K562 (cell line): ENCODE measurements around the gene CDC42SE2. TPM values are rescaled to one million over a fixed set of nuclear protein-coding genes. Genes with fewer than 3 reads are reported as not detected.

Source experiments
- ADNP ChIP-seq: fragments of 200-800 bp; sonication (Bioruptor generic); IDR thresholded peaks from 2 replicates; pipeline ENCODE4 v1.6.1; 2016; ENCODE audit warnings: missing genetic modification characterization, missing compliant biosample characterization
- CREB1 ChIP-seq, 2 experiments: sonication (generic) in 1 of 2; formaldehyde crosslinking in 1 of 2; IDR thresholded peaks; 2 replicates each; pipeline versions ENCODE4 v1.6.1 to v1.8.0; 2012 to 2022; ENCODE audit warnings: inconsistent platforms in 1 of 2, mild to moderate bottlenecking in 1 of 2, missing genetic modification reagents in 1 of 2, moderate library complexity in 1 of 2
- CSDE1 ChIP-seq, 2 experiments: fragments of 450-650 bp; IDR thresholded peaks; 2 replicates each; pipeline ENCODE4 v1.6.1; 2016; ENCODE audit warnings: mild to moderate bottlenecking in 1 of 2
- FIP1L1 ChIP-seq: fragments of 200-400 bp; formaldehyde crosslinking; IDR thresholded peaks from 2 replicates; pipeline ENCODE4 v1.6.1; 2018; ENCODE audit warnings: mild to moderate bottlenecking, low read depth, low read length; ENCODE audit not compliant: poor library complexity, severe bottlenecking
- HDAC8 ChIP-seq: fragments of 450-650 bp; IDR thresholded peaks from 2 replicates; pipeline ENCODE4 v1.6.1; 2016; ENCODE audit warnings: mild to moderate bottlenecking, missing genetic modification characterization, moderate library complexity, missing compliant biosample characterization
- HNRNPK ChIP-seq: fragments of 200-400 bp; formaldehyde crosslinking; IDR thresholded peaks from one replicate; pipeline ENCODE4 v1.6.1; 2018; ENCODE audit warnings: mild to moderate bottlenecking, low read depth, low read length; ENCODE audit not compliant: poor library complexity, severe bottlenecking
- KDM2B ChIP-seq: fragments of 250-450 bp; sonication (Bioruptor Pico); IDR thresholded peaks from 2 replicates; pipeline ENCODE4 v1.8.0; 2021; ENCODE audit warnings: mild to moderate bottlenecking, moderate library complexity
- KLF6 ChIP-seq: fragments of 250-450 bp; sonication (Bioruptor Pico); IDR thresholded peaks from 2 replicates; pipeline ENCODE4 v1.4.0; 2020; ENCODE audit warnings: mild to moderate bottlenecking, moderate library complexity, borderline replicate concordance
- MCM5 ChIP-seq: fragments of 450-650 bp; IDR thresholded peaks from 2 replicates; pipeline ENCODE4 v1.6.1; 2016; ENCODE audit warnings: low read depth
- MCM7 ChIP-seq, 2 experiments: fragments of 450-650 bp; IDR thresholded peaks; 2 replicates each; pipeline ENCODE4 v1.6.1; 2016 to 2018
- NCOR1 ChIP-seq: fragments of 450-650 bp; IDR thresholded peaks from 2 replicates; pipeline ENCODE4 v1.6.1; 2016; ENCODE audit warnings: mild to moderate bottlenecking, moderate library complexity
- RBFOX2 ChIP-seq: fragments of 200-400 bp; formaldehyde crosslinking; IDR thresholded peaks from 2 replicates; pipeline ENCODE4 v1.6.1; 2017; ENCODE audit warnings: low read depth, mild to moderate bottlenecking, low read length, moderate library complexity
- RFX7 ChIP-seq: fragments of 250-450 bp; sonication (Bioruptor Pico); IDR thresholded peaks from 2 replicates; pipeline ENCODE4 v1.5.1; 2021; ENCODE audit warnings: mild to moderate bottlenecking
- SAFB ChIP-seq: fragments of 200-400 bp; formaldehyde crosslinking; IDR thresholded peaks from 2 replicates; pipeline ENCODE4 v1.6.1; 2017; ENCODE audit warnings: low read depth, low read length, borderline replicate concordance
- TCFL5 ChIP-seq: fragments of 250-450 bp; sonication (Bioruptor Pico); conservative IDR thresholded peaks from 2 replicates; pipeline ENCODE4 v1.6.1; 2021; ENCODE audit warnings: mild to moderate bottlenecking, moderate library complexity, matching md5 sums
- U2AF2 ChIP-seq: fragments of 200-400 bp; formaldehyde crosslinking; optimal IDR thresholded peaks from 2 replicates; pipeline ENCODE3; 2017; ENCODE audit warnings: low read depth, mild to moderate bottlenecking, low read length
- ZKSCAN8 ChIP-seq: fragments of 200-800 bp; sonication (Bioruptor generic); IDR thresholded peaks from 2 replicates; pipeline ENCODE4 v1.6.1; 2016; ENCODE audit warnings: missing genetic modification characterization, missing compliant biosample characterization
- ZNF184 ChIP-seq: sonication (generic); formaldehyde crosslinking; IDR thresholded peaks from 2 replicates; pipeline ENCODE4 v1.5.0; 2020; ENCODE audit warnings: missing genetic modification reagents
- ZNF282 ChIP-seq: sonication (generic); formaldehyde crosslinking; IDR thresholded peaks from 2 replicates; pipeline ENCODE4 v1.8.1; 2023; ENCODE audit warnings: missing genetic modification reagents
- polyA plus RNA-seq, 8 experiments: library from polyadenylated mRNA; depleted of rRNA in 4 of 8; stranded (reverse) in 5 of 8; unstranded in 3 of 8; fragments of >200 nt; fragmentation: Nextera tagmentation in 2 of 8; fragmentation: Illumina TruSeq in 1 of 8; extraction: Ambion mirVana in 2 of 8; extraction: Trizol in 1 of 8; gene quantifications; 2 replicates each; pipeline versions ENCODE4 v1.2.1 to v1.2.3, GENCODE V29; 2011 to 2014; ENCODE audit warnings: inconsistent platforms in 1 of 8, missing spikeins in 1 of 8
- total RNA-seq, 7 experiments: library from RNA; depleted of rRNA in 6 of 7; stranded (reverse); fragments of >200 nt in 6 of 7; fragmentation: Illumina TruSeq in 2 of 7; extraction: Trizol in 2 of 7; gene quantifications; 2 replicates each; pipeline versions ENCODE4 v1.2.1 to v1.2.3, GENCODE V29; 2011 to 2021; ENCODE audit warnings: low replicate concordance in 1 of 7
- TF ChIP-seq, protein P1 (sequence below), 2 experiments: IDR thresholded peaks in 1 of 2; conservative IDR thresholded peaks in 1 of 2; 2 replicates each; pipeline ENCODE4 v1.6.1; 2016; ENCODE audit warnings: low read depth in 2 of 2, mild to moderate bottlenecking in 1 of 2, missing compliant biosample characterization in 1 of 2, missing genetic modification characterization in 1 of 2, moderate library complexity in 1 of 2
- TF ChIP-seq, protein P2 (sequence below): fragments of 450-650 bp; formaldehyde crosslinking; IDR thresholded peaks from 2 replicates; pipeline ENCODE4 v1.4.0; 2020; ENCODE audit warnings: mild to moderate bottlenecking, moderate library complexity
- TF ChIP-seq, protein P3 (sequence below): fragments of 250-450 bp; sonication (Bioruptor Pico); IDR thresholded peaks from 2 replicates; pipeline ENCODE4 v1.8.0; 2021; ENCODE audit warnings: mild to moderate bottlenecking, moderate library complexity

The CDC42SE2 gene
- total and polyA plus RNA-seq, 9 of the 15 experiments (the other 6 are each of a cell fraction or from before 2014, with no cell fraction given): 24.8 to 44.3 (median 32.7) TPM

DNA sequence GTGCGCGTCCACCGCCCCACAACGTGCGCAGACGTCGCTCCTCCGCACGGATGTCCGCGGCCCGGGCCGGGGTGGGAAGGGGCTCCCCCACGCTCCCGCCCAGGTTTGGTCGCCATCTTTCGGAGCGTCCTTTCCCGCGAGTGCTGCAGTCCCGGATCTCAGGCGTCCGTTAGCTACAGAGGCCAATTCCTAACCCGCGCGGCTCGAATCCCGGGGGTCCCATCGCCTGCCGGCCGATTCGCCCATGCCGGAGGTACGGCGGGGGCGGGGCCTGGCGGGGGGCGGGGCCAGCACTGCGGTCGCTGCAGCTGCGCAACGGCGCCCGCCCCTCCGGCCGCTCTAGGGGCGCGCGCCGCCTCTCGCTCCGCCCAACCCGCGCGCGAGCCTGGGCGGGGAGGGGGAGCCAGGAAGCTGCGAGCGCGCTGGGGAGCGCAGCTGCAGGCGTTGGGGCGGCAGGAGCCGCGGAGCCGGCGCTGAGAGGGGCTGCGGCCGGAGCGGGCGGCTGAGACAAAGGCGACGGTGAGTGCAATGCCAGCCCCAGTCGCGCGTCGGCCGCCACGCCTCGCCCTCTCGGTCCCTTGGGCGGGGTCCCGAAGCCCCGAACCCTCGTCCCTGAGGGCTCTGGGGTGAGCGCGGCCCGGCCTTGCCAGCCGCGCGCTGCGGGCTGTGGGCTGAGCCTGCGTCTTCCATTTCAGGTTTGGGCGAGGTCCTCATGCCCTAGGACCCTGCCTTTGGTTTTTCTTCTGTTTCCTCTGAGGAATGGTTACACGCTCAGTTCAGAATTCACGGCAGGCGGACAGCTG, at the start of gene CDC42SE2 (continued):
- TF ChIP-seq, protein P1, sequence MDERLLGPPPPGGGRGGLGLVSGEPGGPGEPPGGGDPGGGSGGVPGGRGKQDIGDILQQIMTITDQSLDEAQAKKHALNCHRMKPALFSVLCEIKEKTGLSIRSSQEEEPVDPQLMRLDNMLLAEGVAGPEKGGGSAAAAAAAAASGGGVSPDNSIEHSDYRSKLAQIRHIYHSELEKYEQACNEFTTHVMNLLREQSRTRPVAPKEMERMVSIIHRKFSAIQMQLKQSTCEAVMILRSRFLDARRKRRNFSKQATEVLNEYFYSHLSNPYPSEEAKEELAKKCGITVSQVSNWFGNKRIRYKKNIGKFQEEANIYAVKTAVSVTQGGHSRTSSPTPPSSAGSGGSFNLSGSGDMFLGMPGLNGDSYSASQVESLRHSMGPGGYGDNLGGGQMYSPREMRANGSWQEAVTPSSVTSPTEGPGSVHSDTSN (CRISPR knock-in tag; IDR thresholded peaks at IDR 0.05; ENCODE audit: low read depth): no peak
- TF ChIP-seq, protein P1 (tag; conservative IDR thresholded peaks at IDR 0.05; ENCODE audit: low read depth): no peak
- TF ChIP-seq ZNF282 (CRISPR knock-in tag): no peak
- no peak for TF ChIP-seq RFX7 (CRISPR knock-in tag)
- TF ChIP-seq CSDE1 (IDR thresholded peaks at IDR 0.05): no peak
- TF ChIP-seq ZNF184: no peak
- TF ChIP-seq HDAC8: no peak
- TF ChIP-seq NCOR1: no peak
- TF ChIP-seq KLF6 (CRISPR knock-in tag): no peak
- no peak for TF ChIP-seq ADNP (tag)
- peak; percentile 44; the same call in 1 of the 2 replicates for TF ChIP-seq SAFB
- no peak for TF ChIP-seq TCFL5 (CRISPR knock-in tag)
- no peak for TF ChIP-seq ZKSCAN8 (CRISPR knock-in tag)
- no peak for TF ChIP-seq U2AF2
- TF ChIP-seq FIP1L1: peak; percentile 53
- TF ChIP-seq, protein P2, sequence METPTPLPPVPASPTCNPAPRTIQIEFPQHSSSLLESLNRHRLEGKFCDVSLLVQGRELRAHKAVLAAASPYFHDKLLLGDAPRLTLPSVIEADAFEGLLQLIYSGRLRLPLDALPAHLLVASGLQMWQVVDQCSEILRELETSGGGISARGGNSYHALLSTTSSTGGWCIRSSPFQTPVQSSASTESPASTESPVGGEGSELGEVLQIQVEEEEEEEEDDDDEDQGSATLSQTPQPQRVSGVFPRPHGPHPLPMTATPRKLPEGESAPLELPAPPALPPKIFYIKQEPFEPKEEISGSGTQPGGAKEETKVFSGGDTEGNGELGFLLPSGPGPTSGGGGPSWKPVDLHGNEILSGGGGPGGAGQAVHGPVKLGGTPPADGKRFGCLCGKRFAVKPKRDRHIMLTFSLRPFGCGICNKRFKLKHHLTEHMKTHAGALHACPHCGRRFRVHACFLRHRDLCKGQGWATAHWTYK (CRISPR knock-in tag): peak; percentile 70; the same call in 1 of the 2 replicates
- TF ChIP-seq HNRNPK: no peak
- TF ChIP-seq CREB1 (IDR thresholded peaks at IDR 0.05): no peak; the same call in 1 of the 2 replicates
- TF ChIP-seq CREB1 (CRISPR knock-in tag; IDR thresholded peaks at IDR 0.05): peak; percentile 50; the same call in 1 of the 2 replicates
- peak; percentile 74; the same call in 1 of the 2 replicates for TF ChIP-seq KDM2B (CRISPR knock-in tag)
- TF ChIP-seq, protein P3, sequence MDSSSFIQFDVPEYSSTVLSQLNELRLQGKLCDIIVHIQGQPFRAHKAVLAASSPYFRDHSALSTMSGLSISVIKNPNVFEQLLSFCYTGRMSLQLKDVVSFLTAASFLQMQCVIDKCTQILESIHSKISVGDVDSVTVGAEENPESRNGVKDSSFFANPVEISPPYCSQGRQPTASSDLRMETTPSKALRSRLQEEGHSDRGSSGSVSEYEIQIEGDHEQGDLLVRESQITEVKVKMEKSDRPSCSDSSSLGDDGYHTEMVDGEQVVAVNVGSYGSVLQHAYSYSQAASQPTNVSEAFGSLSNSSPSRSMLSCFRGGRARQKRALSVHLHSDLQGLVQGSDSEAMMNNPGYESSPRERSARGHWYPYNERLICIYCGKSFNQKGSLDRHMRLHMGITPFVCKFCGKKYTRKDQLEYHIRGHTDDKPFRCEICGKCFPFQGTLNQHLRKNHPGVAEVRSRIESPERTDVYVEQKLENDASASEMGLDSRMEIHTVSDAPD: no peak
- no peak for TF ChIP-seq MCM5
- no peak for TF ChIP-seq MCM7 (IDR thresholded peaks at IDR 0.05)
- TF ChIP-seq RBFOX2: peak; percentile 93
